ENCODE measurements around the gene HHIPL1.

The HHIPL1 gene

GRCh38 chr14:99609245-99610170, 35.4 kb upstream of the HHIPL1 start:
- no peak for DNase-seq
- in situ Hi-C loops (cut with MboI; ENCODE audit: low pct_unique_long_range_greater_than_20kb, low sequenced_read_pairs), result no loop called here

- in situ Hi-C loops (cut with MboI; ENCODE audit: low pct_unique_long_range_greater_than_20kb, low sequenced_read_pairs), result no loop called here
- DNase-seq, result no peak
Observed at GRCh38 chr14:99611646-99612045, 33.3 kb upstream of the HHIPL1 start.

DNA sequence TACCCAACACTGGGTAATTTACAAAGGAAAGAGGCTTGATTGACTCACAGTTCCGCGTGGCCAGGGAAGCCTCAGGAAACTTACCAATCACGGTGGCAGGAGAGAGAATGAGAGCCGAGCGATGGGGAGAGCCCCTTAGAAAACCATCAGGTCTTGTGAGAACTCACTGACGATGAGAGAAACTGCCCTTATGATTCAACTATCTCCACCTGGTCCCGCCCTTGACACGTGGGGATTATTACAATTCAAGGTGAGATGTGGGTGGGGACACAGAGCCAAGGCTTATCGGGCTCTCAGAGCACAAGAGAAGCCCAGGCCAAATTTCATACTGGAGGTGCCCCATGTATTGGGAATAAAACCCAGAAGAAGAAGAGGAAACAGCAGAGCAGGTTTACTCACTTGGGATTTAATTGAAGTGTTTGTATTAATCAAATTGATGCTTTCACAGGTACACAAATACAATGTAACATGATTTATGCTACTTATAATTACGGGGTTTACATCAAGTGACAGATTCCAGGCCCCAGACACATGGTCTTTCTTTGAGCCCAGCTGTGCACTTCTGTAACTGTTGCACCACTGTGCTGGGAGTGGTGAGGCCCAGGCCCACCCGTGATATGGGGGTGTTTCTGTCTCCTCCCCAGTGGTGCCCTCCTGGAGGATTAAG, 32.7 kb upstream of the HHIPL1 start:
- DNase-seq, result no peak
- in situ Hi-C loops (cut with MboI; ENCODE audit: low pct_unique_long_range_greater_than_20kb, low sequenced_read_pairs), result no loop called here

DNA sequence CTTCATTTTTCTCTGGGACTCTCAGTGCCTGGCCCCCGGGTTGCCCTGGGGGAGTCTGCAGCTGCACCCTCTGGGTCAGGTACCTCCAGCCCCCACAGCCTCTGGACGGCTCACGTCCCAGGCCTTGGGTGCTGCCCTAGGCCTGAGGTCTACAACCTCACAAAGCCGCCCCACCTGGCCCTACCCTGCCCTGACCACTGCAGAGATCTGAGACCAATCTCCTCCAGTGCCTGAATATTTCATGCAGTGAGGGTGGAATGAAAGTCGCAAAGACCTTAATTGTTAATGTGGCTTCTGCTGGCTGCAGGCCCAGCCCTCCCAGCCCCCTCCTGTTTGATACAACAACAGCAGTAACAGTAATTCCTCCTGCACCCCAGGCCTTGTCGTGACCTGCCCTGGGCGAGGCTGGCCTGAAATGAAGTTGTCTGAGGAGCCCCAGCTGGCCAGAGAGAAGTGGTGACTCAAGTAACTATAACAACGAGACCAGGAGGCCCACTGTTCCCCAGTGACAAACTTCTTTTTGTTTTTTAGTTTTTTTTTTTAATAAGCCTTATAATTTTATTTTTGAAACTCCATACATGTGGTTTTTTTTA, 32.1 kb upstream of the HHIPL1 start:
- no peak for DNase-seq
- in situ Hi-C loops (cut with MboI; ENCODE audit: low pct_unique_long_range_greater_than_20kb, low sequenced_read_pairs), result no loop called here

- in situ Hi-C loops (cut with MboI; ENCODE audit: low pct_unique_long_range_greater_than_20kb, low sequenced_read_pairs), result no loop called here
- DNase-seq, result no peak
Observed at GRCh38 chr14:99615497-99616157, 29.3 kb upstream of the HHIPL1 start.

DNA sequence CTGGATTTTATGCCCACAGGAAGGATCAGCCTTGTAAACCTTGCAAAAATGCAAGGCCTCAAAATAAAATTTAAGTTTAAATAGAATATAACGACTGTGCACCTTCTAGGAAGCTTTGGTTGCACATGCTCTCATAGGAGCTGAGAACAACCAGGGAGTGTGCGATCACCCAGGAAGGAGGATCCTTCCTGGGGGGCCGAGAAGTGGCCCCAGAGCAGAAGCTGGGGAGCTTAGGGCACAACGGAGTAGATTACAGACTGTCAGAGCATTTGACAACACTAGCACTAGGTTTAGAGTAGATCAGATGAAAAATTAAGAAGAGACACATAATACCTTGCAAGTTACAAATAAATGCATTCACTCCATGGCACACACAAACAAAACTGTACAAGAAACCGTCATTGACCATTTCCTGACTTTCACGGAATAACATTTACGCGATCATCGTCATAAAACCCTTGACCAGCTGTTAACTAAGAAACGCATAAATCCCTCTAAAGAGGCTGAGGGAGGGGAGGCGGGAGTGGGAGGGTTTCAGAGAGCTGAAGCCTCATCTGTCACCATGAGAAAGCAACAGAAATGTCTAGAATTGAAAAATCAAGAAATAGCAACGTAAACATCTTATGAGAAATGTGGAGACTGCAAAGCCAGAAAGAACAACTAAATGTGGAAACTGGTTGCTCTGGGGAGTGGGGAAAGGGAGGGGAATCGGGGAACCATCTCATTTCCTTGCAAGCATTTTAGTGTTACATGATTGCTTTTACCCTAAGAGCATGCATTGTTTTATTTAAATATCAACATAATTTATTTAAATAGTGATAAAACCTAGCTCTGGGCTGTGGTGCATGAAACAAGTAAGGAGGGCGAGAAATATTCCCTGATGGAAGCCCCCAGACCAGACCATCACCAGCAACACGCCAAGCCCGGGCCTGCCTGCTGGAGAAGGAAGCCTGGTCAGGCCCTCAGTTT, 27.8 kb upstream of the HHIPL1 start:
- in situ Hi-C loops (cut with MboI; ENCODE audit: low pct_unique_long_range_greater_than_20kb, low sequenced_read_pairs), result no loop called here
- no peak for DNase-seq

- DNase-seq, result no peak
- in situ Hi-C loops (cut with MboI; ENCODE audit: low pct_unique_long_range_greater_than_20kb, low sequenced_read_pairs), result loop anchor here (10.0 kb wide), 1 partner anchor 95 kb away; no protein-coding TSS in a partner anchor
Observed at GRCh38 chr14:99619835-99620834, 24.8 kb upstream of the HHIPL1 start.

- DNase-seq, result no peak
- in situ Hi-C loops (cut with MboI; ENCODE audit: low pct_unique_long_range_greater_than_20kb, low sequenced_read_pairs), result loop anchor here (10.0 kb wide), 1 partner anchor 97 kb away; no protein-coding TSS in a partner anchor
Observed at GRCh38 chr14:99621948-99622347, 23.0 kb upstream of the HHIPL1 start.

DNA sequence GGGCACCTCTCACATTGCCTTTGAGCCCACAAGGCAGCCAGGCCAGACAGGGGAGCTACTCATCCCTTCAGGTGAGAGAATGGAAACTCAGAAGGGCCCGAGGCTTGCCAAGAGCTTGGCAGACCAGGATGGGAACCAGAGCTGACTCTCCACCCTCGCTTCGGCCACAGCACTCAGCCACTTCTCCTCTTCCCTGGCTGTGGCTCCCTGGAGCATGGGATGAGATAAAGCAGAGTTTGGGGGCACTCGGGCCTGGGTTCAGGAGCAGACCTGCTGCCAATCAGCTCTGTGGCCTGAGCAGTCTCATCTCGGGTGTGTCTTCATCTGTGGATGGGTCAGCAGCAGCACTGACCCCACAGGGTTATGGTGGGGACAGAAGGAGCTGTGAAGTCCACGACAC, 20.9 kb upstream of the HHIPL1 start:
- in situ Hi-C loops (cut with MboI; ENCODE audit: low pct_unique_long_range_greater_than_20kb, low sequenced_read_pairs), result loop anchor here (10.0 kb wide), 1 partner anchor 99 kb away; no protein-coding TSS in a partner anchor
- DNase-seq, result no peak

- no peak for DNase-seq
- in situ Hi-C loops (cut with MboI; ENCODE audit: low pct_unique_long_range_greater_than_20kb, low sequenced_read_pairs), result loop anchor here (10.0 kb wide), 1 partner anchor 100 kb away; no protein-coding TSS in a partner anchor
Observed at GRCh38 chr14:99624971-99625370, 20.0 kb upstream of the HHIPL1 start.

DNA sequence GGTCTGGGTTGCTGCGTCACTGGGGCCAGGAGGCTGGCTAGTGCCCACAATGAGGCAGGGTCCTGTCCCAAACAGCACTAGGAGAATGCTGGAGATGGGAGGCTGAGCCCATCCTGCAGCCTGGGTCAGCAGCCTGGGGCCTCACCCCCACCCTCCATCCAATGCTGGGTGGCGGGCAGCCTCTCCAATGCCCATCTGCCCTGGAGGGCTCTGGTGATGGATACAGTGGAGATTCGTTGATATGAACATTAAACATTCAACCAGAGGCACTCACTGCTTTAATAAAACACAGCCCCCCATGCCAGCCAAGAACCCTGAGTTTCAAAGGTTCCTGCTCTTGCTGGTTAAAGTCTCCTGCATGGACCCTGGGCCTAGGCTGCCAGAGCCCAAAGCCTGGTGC, 19.5 kb upstream of the HHIPL1 start:
- no peak for DNase-seq
- in situ Hi-C loops (cut with MboI; ENCODE audit: low pct_unique_long_range_greater_than_20kb, low sequenced_read_pairs), result loop anchor here (10.0 kb wide), 1 partner anchor 101 kb away; no protein-coding TSS in a partner anchor

DNA sequence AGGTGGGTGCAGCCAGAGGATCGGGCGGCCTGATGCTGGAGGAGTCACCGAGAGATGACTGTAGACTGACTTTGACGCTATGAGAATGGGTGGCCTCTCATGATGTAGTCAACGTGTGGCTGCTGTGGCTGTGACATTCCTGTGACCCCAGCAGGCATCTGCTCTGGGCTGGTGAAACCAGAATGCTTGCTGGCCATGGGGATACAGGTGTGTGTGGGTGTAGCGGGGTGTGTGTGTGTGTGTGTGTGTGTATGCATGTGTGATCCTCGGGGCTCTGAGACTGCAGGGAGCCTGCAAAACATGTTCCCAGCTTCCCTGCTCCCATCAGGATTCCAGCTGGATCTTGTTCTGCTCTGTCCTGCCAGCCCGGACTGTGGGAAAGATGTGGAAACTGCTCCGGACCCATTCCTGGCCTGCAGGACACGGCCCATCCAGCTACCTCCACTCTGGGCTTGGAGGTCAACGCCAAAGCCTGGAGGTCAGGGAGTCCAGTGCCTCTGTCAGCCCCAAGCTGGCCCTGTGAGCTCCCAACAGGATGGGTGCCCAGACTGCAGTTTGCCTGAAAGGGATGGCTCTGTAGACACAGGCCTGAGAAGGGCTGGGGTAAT, 18.8 kb upstream of the HHIPL1 start:
- DNase-seq, result no peak
- in situ Hi-C loops (cut with MboI; ENCODE audit: low pct_unique_long_range_greater_than_20kb, low sequenced_read_pairs), result loop anchor here (10.0 kb wide), 1 partner anchor 101 kb away; no protein-coding TSS in a partner anchor

- in situ Hi-C loops (cut with MboI; ENCODE audit: low pct_unique_long_range_greater_than_20kb, low sequenced_read_pairs), result loop anchor here (10.0 kb wide), 1 partner anchor 102 kb away; no protein-coding TSS in a partner anchor
- no peak for DNase-seq
Observed at GRCh38 chr14:99627100-99627499, 17.8 kb upstream of the HHIPL1 start.

- in situ Hi-C loops (cut with MboI; ENCODE audit: low pct_unique_long_range_greater_than_20kb, low sequenced_read_pairs), result loop anchor here (10.0 kb wide), 1 partner anchor 103 kb away; no protein-coding TSS in a partner anchor
- no peak for DNase-seq
Observed at GRCh38 chr14:99627510-99628381, 17.2 kb upstream of the HHIPL1 start.

DNA sequence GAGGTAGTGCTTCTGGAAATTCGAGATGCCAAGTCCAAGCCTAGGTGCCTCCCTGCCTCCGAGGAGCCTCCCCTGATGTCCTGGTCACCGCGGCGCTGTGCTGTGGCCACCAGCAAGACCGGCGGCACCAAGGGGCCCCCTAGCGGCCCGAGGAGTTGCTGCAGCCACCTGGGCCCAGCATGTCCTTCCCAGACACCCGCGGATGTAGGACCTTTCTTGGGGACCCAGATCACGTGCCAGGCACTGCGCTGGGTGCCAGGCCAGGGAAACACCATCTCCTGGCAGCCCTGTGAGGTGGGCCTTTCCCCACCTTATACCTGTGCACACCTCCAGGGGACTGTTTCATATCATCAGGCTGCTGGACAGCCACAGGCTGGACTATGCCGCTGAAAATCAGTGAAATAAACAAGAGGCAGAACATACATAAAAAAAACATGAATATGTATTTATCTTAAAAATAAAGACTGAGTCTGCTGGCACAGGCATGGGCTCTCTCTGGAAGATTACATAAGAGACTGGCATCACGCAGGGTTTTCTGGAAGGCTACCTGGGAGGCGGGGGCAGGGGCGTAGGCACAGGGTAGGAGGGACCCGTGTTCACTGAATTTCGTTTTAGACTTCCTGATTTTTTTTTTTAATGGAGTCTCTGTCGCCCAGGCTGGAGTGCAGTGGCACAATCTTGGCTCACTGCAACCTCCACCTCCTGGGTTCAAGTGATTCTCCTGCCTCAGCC, 15.9 kb upstream of the HHIPL1 start:
- in situ Hi-C loops (cut with MboI; ENCODE audit: low pct_unique_long_range_greater_than_20kb, low sequenced_read_pairs), result loop anchor here (10.0 kb wide), 1 partner anchor 104 kb away; no protein-coding TSS in a partner anchor
- peak; percentile 77 for DNase-seq
